K562 (cell line): ENCODE measurements around the gene KLRK1. TPM values are rescaled to one million over a fixed set of nuclear protein-coding genes. Genes with fewer than 3 reads are reported as not detected.

ENCODE experiments used
- ATAC-seq: fragments of 200-7000 bp; cut with Tn5 transposase; 3 replicates; pipeline ENCODE4 v1.9.1; 2020; ENCODE audit warnings: moderate library complexity
- BruUV-seq: library from RNA; stranded (reverse); fragments of 400-500 nt; replicated peaks from 2 replicates; lab custom pipeline; 2021; lab: Mats Ljungman, UMichigan
- CTCF ChIA-PET: fragments of 300-600 bp; formaldehyde crosslinking; extraction: SDS; loops from one replicate; lab custom pipeline; 2021; ENCODE audit warnings: low intra/inter-chr PET ratio; lab: Yijun Ruan, JAX
- POLR2A ChIA-PET: fragments of 300-600, 350-650 bp; sonication (Branson Sonifier 250); formaldehyde crosslinking; extraction: SDS; loops from one replicate; lab custom pipeline; 2021; ENCODE audit warnings: antibody characterized with exemption, inconsistent platforms; lab: Yijun Ruan, JAX
- DNase-seq, 4 experiments: peaks; one replicate each; pipeline versions ENCODE4 v3.0.0 to v3.0.0-alpha.2; 2011 to 2018; ENCODE audit warnings: low spot score in 3 of 4, mixed read lengths in 3 of 4; ENCODE audit errors: extremely low read depth in 1 of 4
- FAIRE-seq: peaks from 2 replicates; lab custom pipeline; 2011; peaks lifted over from hg19 to GRCh38; lab: Jason Lieb, UNC
- H2AFZ ChIP-seq: 2 replicates; pipeline ENCODE4 v1.6.0; 2011; ENCODE audit warnings: low read depth, low read length, control low read depth, inconsistent platforms
- H3K27ac ChIP-seq: fragments of 200-600 bp; 3 replicates; pipeline ENCODE4 v1.8.0; 2011; ENCODE audit warnings: low read depth, mild to moderate bottlenecking, control low read depth, inconsistent platforms, low read length, moderate library complexity, mixed read lengths; ENCODE audit errors: extremely low read depth
- H3K27me3 ChIP-seq, 2 experiments: fragments of 300-600 bp in 1 of 2; 2 replicates in 1 of 2; 3 replicates in 1 of 2; pipeline versions ENCODE4 v1.6.0 to v1.8.0; 2011; ENCODE audit warnings: inconsistent platforms in 2 of 2, low read length in 2 of 2, mild to moderate bottlenecking in 1 of 2, mixed read lengths in 1 of 2, moderate library complexity in 1 of 2; ENCODE audit not compliant: control insufficient read depth in 2 of 2, insufficient read depth in 2 of 2
- H3K36me3 ChIP-seq: fragments of 300-600 bp; 3 replicates; pipeline ENCODE4 v1.8.0; 2011; ENCODE audit warnings: mild to moderate bottlenecking, low read length, inconsistent platforms; ENCODE audit not compliant: control insufficient read depth, insufficient read depth
- H3K4me1 ChIP-seq, 2 experiments: fragments of 200-600 bp in 1 of 2; replicated peaks in 1 of 2; 2 replicates in 1 of 2; 3 replicates in 1 of 2; pipeline versions ENCODE4 v1.5.1 to v1.8.0; 2011; ENCODE audit warnings: inconsistent platforms in 2 of 2, low read length in 2 of 2, mild to moderate bottlenecking in 1 of 2, mixed read lengths in 1 of 2, moderate library complexity in 1 of 2; ENCODE audit not compliant: control insufficient read depth in 2 of 2, insufficient read depth in 2 of 2
- H3K4me2 ChIP-seq: 2 replicates; pipeline ENCODE4 v1.6.1; 2011; ENCODE audit warnings: low read length, control low read depth, inconsistent platforms, mixed read lengths; ENCODE audit not compliant: insufficient read depth
- H3K4me3 ChIP-seq: fragments of 200-600 bp; sonication (generic), shearing (Covaris generic); 2 replicates; pipeline ENCODE4 v1.5.1; 2016; ENCODE audit warnings: control low read depth, inconsistent platforms
- H3K79me2 ChIP-seq: fragments of 200-600 bp; 3 replicates; pipeline ENCODE4 v1.8.0; 2011; ENCODE audit warnings: low read length, inconsistent platforms; ENCODE audit not compliant: control insufficient read depth, insufficient read depth
- H3K9ac ChIP-seq, 2 experiments: 2 replicates each; pipeline versions ENCODE4 v1.6.0 to v1.6.1; 2011; ENCODE audit warnings: low read depth in 2 of 2, low read length in 2 of 2, control low read depth in 1 of 2, inconsistent platforms in 1 of 2, mild to moderate bottlenecking in 1 of 2, mixed read lengths in 1 of 2; ENCODE audit not compliant: insufficient read depth in 1 of 2
- H3K9me1 ChIP-seq: one replicate; pipeline ENCODE4 v1.6.0; 2011; ENCODE audit warnings: inconsistent platforms, mild to moderate bottlenecking, low read length, moderate library complexity; ENCODE audit not compliant: control insufficient read depth, insufficient read depth
- H3K9me3 ChIP-seq: replicated peaks from 2 replicates; pipeline ENCODE4 v1.5.1; 2011; ENCODE audit warnings: low read depth, low read length, inconsistent platforms; ENCODE audit not compliant: control insufficient read depth, insufficient read depth
- H4K20me1 ChIP-seq: replicated peaks from 2 replicates; pipeline ENCODE4 v1.6.1; 2011; ENCODE audit warnings: low read length, inconsistent platforms, mixed read lengths; ENCODE audit not compliant: control insufficient read depth, insufficient read depth
- CBFA2T2 ChIP-seq: fragments of 450-650 bp; conservative IDR thresholded peaks from 2 replicates; pipeline ENCODE4 v1.6.1; 2017; ENCODE audit warnings: mild to moderate bottlenecking
- E2F5 ChIP-seq: sonication (generic); formaldehyde crosslinking; IDR thresholded peaks from 2 replicates; pipeline ENCODE4 v1.8.0; 2022; ENCODE audit warnings: mild to moderate bottlenecking, missing genetic modification reagents
- EZH2 ChIP-seq: IDR thresholded peaks from 2 replicates; pipeline ENCODE4 v1.6.1; 2012; ENCODE audit warnings: low read depth, mild to moderate bottlenecking, inconsistent platforms, low read length, borderline replicate concordance
- HDGF ChIP-seq: fragments of 450-650 bp; IDR thresholded peaks from 2 replicates; pipeline ENCODE4 v1.6.1; 2016
- IFI16 ChIP-seq: fragments of 250-450 bp; sonication (Bioruptor Pico); IDR thresholded peaks from 2 replicates; pipeline ENCODE4 v2.1.2; 2022; ENCODE audit warnings: mild to moderate bottlenecking, inconsistent platforms
- KDM4B ChIP-seq, 2 experiments: fragments of 450-650 bp in 1 of 2; sonication (generic) in 1 of 2; IDR thresholded peaks; 2 replicates each; pipeline ENCODE4 v1.6.1; 2016 to 2017; ENCODE audit warnings: borderline replicate concordance in 2 of 2, antibody characterized with exemption in 1 of 2, low read depth in 1 of 2, mild to moderate bottlenecking in 1 of 2
- KLF6 ChIP-seq: fragments of 250-450 bp; sonication (Bioruptor Pico); IDR thresholded peaks from 2 replicates; pipeline ENCODE4 v1.4.0; 2020; ENCODE audit warnings: mild to moderate bottlenecking, moderate library complexity, borderline replicate concordance
- NELFE ChIP-seq: IDR thresholded peaks from 2 replicates; pipeline ENCODE4 v1.6.1; 2011; ENCODE audit warnings: mild to moderate bottlenecking; ENCODE audit not compliant: insufficient read depth, insufficient read length
- POLR3G ChIP-seq: IDR thresholded peaks from 2 replicates; pipeline ENCODE4 v1.6.1; 2011; ENCODE audit not compliant: insufficient read length, insufficient replicate concordance; ENCODE audit errors: extremely low read depth
- RBBP5 ChIP-seq: fragments of 200-600 bp; sonication (generic); IDR thresholded peaks from 2 replicates; pipeline ENCODE4 v1.6.1; 2012; ENCODE audit warnings: borderline replicate concordance, mild to moderate bottlenecking, low read length, control low read depth, inconsistent platforms; ENCODE audit not compliant: insufficient read depth, poor library complexity, severe bottlenecking
- RFX5 ChIP-seq: IDR thresholded peaks from 2 replicates; pipeline ENCODE4 v1.6.1; 2011; ENCODE audit warnings: low read depth, mild to moderate bottlenecking, improper control_type of control experiment, low read length
- SMARCA4 ChIP-seq: fragments of 450-650 bp; IDR thresholded peaks from 2 replicates; pipeline ENCODE4 v1.6.1; 2016
- TBL1XR1 ChIP-seq, 2 experiments: IDR thresholded peaks; 2 replicates each; pipeline ENCODE4 v1.6.1; 2012; ENCODE audit warnings: improper control_type of control experiment in 2 of 2, low read length in 2 of 2, mild to moderate bottlenecking in 1 of 2
- XRCC4 ChIP-seq: IDR thresholded peaks from one replicate; pipeline ENCODE4 v1.6.1; 2011; ENCODE audit not compliant: insufficient read depth, insufficient read length; ENCODE audit errors: extremely low read depth
- ZBTB8A ChIP-seq: fragments of 450-650 bp; IDR thresholded peaks from 2 replicates; pipeline ENCODE4 v1.6.1; 2018; ENCODE audit warnings: mild to moderate bottlenecking, moderate library complexity; ENCODE audit not compliant: partially characterized antibody
- ZNF830 ChIP-seq: fragments of 250-450 bp; sonication (Bioruptor Pico); IDR thresholded peaks from 2 replicates; pipeline ENCODE4 v1.5.0; 2021; ENCODE audit warnings: mild to moderate bottlenecking
- WGBS: fragments of 100-300 bp; shearing (Covaris generic); methylation state at CpG from one replicate; pipeline ENCODE4 v1.1.6; 2016; ENCODE audit warnings: low coverage, mixed read lengths; ENCODE audit not compliant: insufficient coverage; ENCODE audit errors: missing lambda C conversion rate; 5-methylcytosine and 5-hydroxymethylcytosine counted together
- in situ Hi-C: fragments of 300-500 bp; cut with MboI; formaldehyde crosslinking; loops from 4 replicates; pipeline ENCODE4 v1.15.0; 2018; ENCODE audit warnings: inconsistent platforms, mixed read lengths
- intact Hi-C: fragments of 100-400 bp; cut with micrococcal nuclease; formaldehyde crosslinking; loops from 2 replicates; pipeline ENCODE4 v1.14.2; 2022
- polyA plus RNA-seq, 8 experiments: library from polyadenylated mRNA; depleted of rRNA in 4 of 8; stranded (reverse) in 5 of 8; unstranded in 3 of 8; fragments of >200 nt; fragmentation: Nextera tagmentation in 2 of 8; fragmentation: Illumina TruSeq in 1 of 8; extraction: Ambion mirVana in 2 of 8; extraction: Trizol in 1 of 8; gene quantifications; 2 replicates each; pipeline versions ENCODE4 v1.2.1 to v1.2.3, GENCODE V29; 2011 to 2014; ENCODE audit warnings: inconsistent platforms in 1 of 8, missing spikeins in 1 of 8
- total RNA-seq, 7 experiments: library from RNA; depleted of rRNA in 6 of 7; stranded (reverse); fragments of >200 nt in 6 of 7; fragmentation: Illumina TruSeq in 2 of 7; extraction: Trizol in 2 of 7; gene quantifications; 2 replicates each; pipeline versions ENCODE4 v1.2.1 to v1.2.3, GENCODE V29; 2011 to 2021; ENCODE audit warnings: low replicate concordance in 1 of 7
- TF ChIP-seq, protein P1 (sequence below): fragments of 450-650 bp; IDR thresholded peaks from 2 replicates; pipeline ENCODE4 v1.6.1; 2016

KLRK1 gene
- total and polyA plus RNA-seq, 9 of the 15 experiments (the other 6 are each of a cell fraction or from before 2014, with no cell fraction given) = 0.03 to 0.09 (median 0.06) TPM; not detected in 3

GRCh38 chr12:10393291-10393690 lies 3.5 kb upstream of the KLRK1 start:
- intact Hi-C loops = no loop called here
- H3K36me3 ChIP-seq = no peaks in the 10 kb centered on the region
- no peaks in the 10 kb centered on the region for H3K9me1 ChIP-seq
- no peaks in the 10 kb centered on the region for H3K4me1 ChIP-seq
- H3K27ac ChIP-seq = no peak overlapping the region
- in situ Hi-C loops = no loop called here
- POLR2A ChIA-PET = no interaction called here
- FAIRE-seq (no peak), DNase-seq (no peak), ATAC-seq (no peak)
- TF ChIP-seq XRCC4 (no peak), RFX5 (no peak), TBL1XR1 (IDR thresholded peaks at IDR 0.05; ENCODE audit: low read length in 2 of 2) (no peak), EZH2 (no peak), IFI16 (CRISPR knock-in tag) (no peak), E2F5 (no peak), POLR3G (no peak), SMARCA4 (no peak), RBBP5 (no peak), ZBTB8A (no peak), HDGF (no peak), ZNF830 (no peak), KLF6 (CRISPR knock-in tag) (no peak), CBFA2T2 (no peak), NELFE (no peak), KDM4B (IDR thresholded peaks at IDR 0.05; ENCODE audit: borderline replicate concordance in 2 of 2, low read depth in 1 of 2) (no peak)
- TF ChIP-seq, protein P1, sequence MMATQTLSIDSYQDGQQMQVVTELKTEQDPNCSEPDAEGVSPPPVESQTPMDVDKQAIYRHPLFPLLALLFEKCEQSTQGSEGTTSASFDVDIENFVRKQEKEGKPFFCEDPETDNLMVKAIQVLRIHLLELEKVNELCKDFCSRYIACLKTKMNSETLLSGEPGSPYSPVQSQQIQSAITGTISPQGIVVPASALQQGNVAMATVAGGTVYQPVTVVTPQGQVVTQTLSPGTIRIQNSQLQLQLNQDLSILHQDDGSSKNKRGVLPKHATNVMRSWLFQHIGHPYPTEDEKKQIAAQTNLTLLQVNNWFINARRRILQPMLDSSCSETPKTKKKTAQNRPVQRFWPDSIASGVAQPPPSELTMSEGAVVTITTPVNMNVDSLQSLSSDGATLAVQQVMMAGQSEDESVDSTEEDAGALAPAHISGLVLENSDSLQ = no peak
- H3K27me3 ChIP-seq = no peaks in the 10 kb centered on the region
- H3K4me2 ChIP-seq = no peak overlapping the region
- H4K20me1 ChIP-seq = no peaks in the 10 kb centered on the region
- WGBS = 70% methylated on average over 3 of the region's 3 CpGs
- no peaks in the 10 kb centered on the region for H3K9me3 ChIP-seq
- no peak overlapping the region for H3K9ac ChIP-seq
- H3K79me2 ChIP-seq = no peaks in the 10 kb centered on the region
- CTCF ChIA-PET = no interaction called here
- BruUV-seq = no TSS peak
- H2AFZ ChIP-seq = no peak overlapping the region
- no peak overlapping the region for H3K4me3 ChIP-seq
